T-helper 1 cell (primary cell): ENCODE measurements around the gene MTOR.

Experiments
- DNase-seq, 5 donors: peaks; one replicate each; pipeline ENCODE4 v3.0.0-alpha.2; 2012 to 2020

Gene MTOR

GRCh38 chr1:11059155-11059967, 203.0 kb downstream of the MTOR start:
- DNase-seq: peak in 3 of 5 donors; percentile 13 to 52 (median 22)

DNA sequence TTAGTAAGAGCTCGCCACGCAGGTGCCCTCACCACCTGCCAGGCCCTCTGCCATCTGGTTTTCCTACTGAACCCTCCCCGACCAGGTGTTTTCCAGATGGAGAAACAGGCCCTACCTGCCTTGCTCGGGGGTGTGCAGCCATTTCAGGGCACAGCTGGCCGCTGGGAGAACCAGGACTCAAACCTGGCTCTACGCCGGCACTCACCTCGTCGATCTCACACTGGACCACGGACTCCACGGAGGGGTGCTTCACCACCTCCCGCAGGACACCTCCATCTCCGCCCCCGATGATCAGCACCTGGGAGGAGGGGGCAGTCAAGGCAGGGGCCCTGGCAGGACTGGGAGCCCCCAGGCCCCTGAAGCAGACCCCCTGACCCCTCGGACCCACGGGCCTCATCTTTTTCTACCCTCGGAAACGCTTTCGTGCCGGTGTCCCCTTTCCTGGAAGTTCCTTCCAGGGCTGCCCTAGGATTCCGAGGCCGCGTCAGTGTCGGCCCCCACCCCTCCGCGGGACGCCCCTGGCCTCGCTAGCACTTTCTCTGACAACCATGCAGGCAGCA, 203.7 kb downstream of the MTOR start:
- no peak for DNase-seq

DNA sequence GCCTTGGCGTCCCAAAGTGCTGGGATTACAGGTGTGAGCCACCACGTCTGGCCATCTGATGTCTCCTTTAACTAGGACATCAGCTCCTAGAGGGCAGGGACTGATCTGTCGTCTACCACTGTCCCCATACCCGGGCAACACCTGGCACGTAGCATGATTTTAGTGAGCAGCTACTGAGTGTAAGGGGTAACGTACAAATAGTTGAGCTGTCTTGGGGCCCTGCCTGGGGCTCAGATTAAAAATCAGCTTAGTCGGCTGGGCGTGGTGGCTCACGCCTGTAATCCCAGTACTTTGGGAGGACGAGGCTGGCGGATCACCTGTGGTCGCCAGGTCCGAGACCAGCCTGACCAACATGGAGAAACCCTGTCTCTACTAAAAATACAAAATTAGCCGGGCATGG, 204.3 kb downstream of the MTOR start:
- no peak for DNase-seq

DNA sequence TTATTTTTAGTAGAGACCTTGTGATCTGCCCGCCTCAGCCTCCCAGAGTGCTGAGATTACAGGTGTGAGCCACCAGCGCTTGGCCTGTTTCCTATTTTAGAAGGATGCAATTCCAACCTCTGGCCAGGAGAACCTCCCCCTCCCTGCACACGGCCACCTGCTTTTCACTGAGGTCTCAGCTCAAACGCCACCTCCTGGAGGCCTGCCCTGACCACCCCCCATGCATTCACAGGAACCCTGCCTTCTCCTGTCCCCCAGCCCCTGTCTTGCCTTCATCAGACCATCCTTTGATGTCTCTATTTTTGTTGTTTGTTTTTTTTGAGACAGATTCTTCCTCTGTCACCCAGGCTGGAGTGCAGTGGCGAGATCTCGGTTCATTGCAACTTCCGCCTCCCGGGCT, 204.9 kb downstream of the MTOR start:
- DNase-seq: no peak
